Endothelial cell of umbilical vein (primary cell): ENCODE data around the gene KRT84. TPM values are rescaled to one million over a fixed set of nuclear protein-coding genes. Genes with fewer than 3 reads are reported as not detected.

Source experiments
- BruUV-seq: library from RNA; stranded (reverse); fragments of 400-500 nt; replicated peaks from 2 replicates; lab custom pipeline; 2021; lab: Mats Ljungman, UMichigan
- CTCF ChIA-PET: fragments of 300-600, 350-600 bp; sonication (Branson Sonifier 250); formaldehyde crosslinking; loops from one replicate; lab custom pipeline; 2021; ENCODE audit warnings: antibody characterized with exemption, inconsistent platforms; lab: Charles Lee
- POLR2A ChIA-PET: fragments of 300-600, 350-600 bp; sonication (Branson Sonifier 250); formaldehyde crosslinking; loops from one replicate; lab custom pipeline; 2021; ENCODE audit warnings: antibody characterized with exemption, inconsistent platforms; lab: Charles Lee
- DNase-seq: peaks from one replicate; pipeline ENCODE4 v3.0.0-alpha.2; 2011; ENCODE audit warnings: low read depth, low spot score
- FAIRE-seq: peaks from 2 replicates; lab custom pipeline; 2011; peaks lifted over from hg19 to GRCh38; lab: Jason Lieb, UNC
- H2AFZ ChIP-seq: 2 replicates; pipeline ENCODE4 v1.6.0; 2012; ENCODE audit warnings: low read depth, low read length, control low read depth, inconsistent platforms
- H3K27ac ChIP-seq: 2 replicates; pipeline ENCODE4 v1.5.1; 2011; ENCODE audit warnings: low read depth, mild to moderate bottlenecking, control low read depth, low read length, moderate library complexity; ENCODE audit not compliant: insufficient read depth
- H3K27me3 ChIP-seq, 2 experiments: 2 replicates each; pipeline versions ENCODE4 v1.6.0 to v1.6.1; 2011; ENCODE audit warnings: low read length in 2 of 2, mixed read lengths in 1 of 2; ENCODE audit not compliant: control insufficient read depth in 2 of 2, insufficient read depth in 2 of 2
- H3K36me3 ChIP-seq, 2 experiments: 2 replicates in 1 of 2; 3 replicates in 1 of 2; pipeline ENCODE4 v1.5.1; 2011; ENCODE audit warnings: low read length in 2 of 2, mild to moderate bottlenecking in 1 of 2, moderate library complexity in 1 of 2; ENCODE audit not compliant: control insufficient read depth in 2 of 2, insufficient read depth in 2 of 2; ENCODE audit errors: extremely low read depth in 1 of 2
- H3K4me1 ChIP-seq: 3 replicates; pipeline ENCODE4 v1.5.1; 2011; ENCODE audit warnings: mild to moderate bottlenecking, low read length; ENCODE audit not compliant: control insufficient read depth, insufficient read depth; ENCODE audit errors: extremely low read depth
- H3K4me2 ChIP-seq: 2 replicates; pipeline ENCODE4 v1.6.1; 2011; ENCODE audit warnings: low read length, control low read depth, mixed read lengths; ENCODE audit not compliant: insufficient read depth
- H3K4me3 ChIP-seq, 3 experiments: fragments of 200-600 bp in 1 of 3; sonication (generic), shearing (Covaris generic) in 1 of 3; replicated peaks in 1 of 3; 2 replicates each; pipeline ENCODE4 v1.5.1; 2011 to 2016; ENCODE audit warnings: control low read depth in 3 of 3, low read length in 3 of 3, mild to moderate bottlenecking in 2 of 3, inconsistent platforms in 1 of 3, low read depth in 1 of 3, moderate library complexity in 1 of 3; ENCODE audit not compliant: insufficient read depth in 1 of 3
- H3K79me2 ChIP-seq: 2 replicates; pipeline ENCODE4 v1.6.0; 2012; ENCODE audit warnings: low read length, inconsistent platforms; ENCODE audit not compliant: control insufficient read depth, insufficient read depth
- H3K9ac ChIP-seq: replicated peaks from 2 replicates; pipeline ENCODE3; 2011; ENCODE audit warnings: low read length, control low read depth; ENCODE audit not compliant: insufficient read depth; ENCODE audit errors: extremely low read depth
- H3K9me1 ChIP-seq: replicated peaks from 3 replicates; pipeline ENCODE4 v1.6.0; 2011; ENCODE audit warnings: mild to moderate bottlenecking, low read length; ENCODE audit not compliant: control insufficient read depth, insufficient read depth; ENCODE audit errors: extremely low read depth
- H3K9me3 ChIP-seq: replicated peaks from 2 replicates; pipeline ENCODE4 v1.5.1; 2012; ENCODE audit warnings: low read length, inconsistent platforms; ENCODE audit not compliant: control insufficient read depth, insufficient read depth
- H4K20me1 ChIP-seq: replicated peaks from 2 replicates; pipeline ENCODE3; 2011; ENCODE audit warnings: mild to moderate bottlenecking, low read length; ENCODE audit not compliant: control insufficient read depth, insufficient read depth; ENCODE audit errors: extremely low read depth
- EZH2 ChIP-seq: IDR thresholded peaks from 2 replicates; pipeline ENCODE4 v1.6.1; 2012; ENCODE audit warnings: borderline replicate concordance, low read depth, mild to moderate bottlenecking, moderate library complexity, low read length, inconsistent platforms; ENCODE audit not compliant: severe bottlenecking
- FOS ChIP-seq: IDR thresholded peaks from 2 replicates; pipeline ENCODE4 v1.6.1; 2011; ENCODE audit warnings: mild to moderate bottlenecking, low read length, moderate library complexity, borderline replicate concordance; ENCODE audit not compliant: insufficient read depth
- GATA2 ChIP-seq: IDR thresholded peaks from 2 replicates; pipeline ENCODE4 v1.7.0; 2011; ENCODE audit warnings: low read depth, mild to moderate bottlenecking, moderate library complexity, mixed read lengths, low read length; ENCODE audit not compliant: insufficient read length, insufficient read depth
- JUN ChIP-seq: IDR thresholded peaks from 2 replicates; pipeline ENCODE4 v1.6.1; 2011; ENCODE audit warnings: borderline replicate concordance, low read depth; ENCODE audit not compliant: insufficient read length, insufficient read depth
- MYC ChIP-seq: IDR thresholded peaks from one replicate; pipeline ENCODE4 v1.6.1; 2011; ENCODE audit warnings: mild to moderate bottlenecking, low read depth, low read length
- POLR2A ChIP-seq: IDR thresholded peaks from 2 replicates; pipeline ENCODE4 v1.6.1; 2012; ENCODE audit warnings: low read depth, mild to moderate bottlenecking, control low read depth, low read length
- POLR2AphosphoS5 ChIP-seq: IDR thresholded peaks from 2 replicates; pipeline ENCODE4 v1.6.1; 2012; ENCODE audit warnings: low read depth, mild to moderate bottlenecking, control low read depth, low read length, moderate library complexity; ENCODE audit not compliant: insufficient read depth
- dilution Hi-C: fragments of 300-500 bp; cut with MboI; formaldehyde crosslinking; loops from one replicate; pipeline ENCODE4 v1.15.0; 2019; ENCODE audit warnings: low sequenced_read_pairs; ENCODE audit not compliant: extremely low pct_ligation_motif_present
- intact Hi-C: fragments of 100-400 bp; cut with micrococcal nuclease; formaldehyde crosslinking; loops from one replicate; pipeline ENCODE4 v1.10.0; 2022
- polyA plus RNA-seq, 4 experiments: library from polyadenylated mRNA; depleted of rRNA in 3 of 4; stranded (reverse) in 3 of 4; unstranded in 1 of 4; fragments of >200 nt; gene quantifications; 2 replicates each; pipeline versions ENCODE4 v1.2.1 to v1.2.3, GENCODE V29; 2011 to 2012; ENCODE audit warnings: missing spikeins in 1 of 4
- total RNA-seq: library from RNA; stranded (reverse); gene quantifications from 2 replicates; pipeline ENCODE4 v1.2.3, GENCODE V29; 2021
- TF ChIP-seq, protein P1 (sequence below), 2 donors: IDR thresholded peaks; 1 replicate in 1 of 2; 2 replicates in 1 of 2; pipeline ENCODE4 v1.5.1; 2011; ENCODE audit warnings: low read length in 2 of 2, mild to moderate bottlenecking in 2 of 2, moderate library complexity in 2 of 2, control low read depth in 1 of 2, inconsistent platforms in 1 of 2, low read depth in 1 of 2; ENCODE audit not compliant: insufficient read depth in 1 of 2; ENCODE audit errors: extremely low read depth in 1 of 2
- TF ChIP-seq, protein P2 (sequence below): IDR thresholded peaks from 2 replicates; pipeline ENCODE4 v1.6.1; 2011; ENCODE audit not compliant: insufficient read depth, insufficient read length

The KRT84 gene
- total and polyA plus RNA-seq, 2 donors (not counting 3 experiments of a cell fraction or from before 2014, with no cell fraction given) = not detected

DNA sequence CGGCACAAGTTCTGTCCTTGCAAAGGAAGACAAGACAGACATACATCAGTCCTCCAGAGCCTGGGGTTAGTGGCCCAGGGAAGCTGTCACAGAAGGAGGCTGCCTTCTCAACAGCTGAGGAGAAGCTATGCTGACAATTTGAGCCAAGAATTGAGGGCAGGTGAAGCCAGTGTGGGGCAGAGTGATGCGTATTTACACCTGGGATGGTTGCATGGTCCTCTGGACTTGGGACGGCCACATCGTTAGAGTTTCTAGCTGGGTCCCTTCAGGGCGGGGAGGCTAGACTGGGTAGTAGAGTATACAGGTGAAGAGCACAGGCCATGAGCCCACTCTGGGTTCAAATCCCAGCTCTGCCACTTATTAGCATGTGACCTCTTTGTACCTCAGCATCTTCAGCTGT lies 34.7 kb downstream of the KRT84 start:
- ChIA-PET POLR2A (no interaction called here), CTCF (interaction anchor here (1.1 to 1.4 kb wide), 2 partner anchors 70 to 529 kb away, joined by 3 read pairs; no protein-coding TSS in a partner anchor)
- BruUV-seq = no TSS peak
- Histone ChIP-seq H2AFZ (no peak overlapping the region), H3K27ac (no peak overlapping the region), H3K27me3 (peaks cover 12 to 19% of the 10 kb centered on the region in 2 experiments), H3K79me2 (no peaks in the 10 kb centered on the region), H3K4me3 (no peak overlapping the region), H3K9ac (no peak overlapping the region), H3K9me1 (no peaks in the 10 kb centered on the region), H3K4me2 (no peak overlapping the region), H3K36me3 (no peaks in the 10 kb centered on the region), H3K9me3 (no peaks in the 10 kb centered on the region), H4K20me1 (no peaks in the 10 kb centered on the region), H3K4me1 (no peaks in the 10 kb centered on the region)
- intact Hi-C loops (no loop called here), dilution Hi-C loops (no loop called here)
- TF ChIP-seq, protein P1, sequence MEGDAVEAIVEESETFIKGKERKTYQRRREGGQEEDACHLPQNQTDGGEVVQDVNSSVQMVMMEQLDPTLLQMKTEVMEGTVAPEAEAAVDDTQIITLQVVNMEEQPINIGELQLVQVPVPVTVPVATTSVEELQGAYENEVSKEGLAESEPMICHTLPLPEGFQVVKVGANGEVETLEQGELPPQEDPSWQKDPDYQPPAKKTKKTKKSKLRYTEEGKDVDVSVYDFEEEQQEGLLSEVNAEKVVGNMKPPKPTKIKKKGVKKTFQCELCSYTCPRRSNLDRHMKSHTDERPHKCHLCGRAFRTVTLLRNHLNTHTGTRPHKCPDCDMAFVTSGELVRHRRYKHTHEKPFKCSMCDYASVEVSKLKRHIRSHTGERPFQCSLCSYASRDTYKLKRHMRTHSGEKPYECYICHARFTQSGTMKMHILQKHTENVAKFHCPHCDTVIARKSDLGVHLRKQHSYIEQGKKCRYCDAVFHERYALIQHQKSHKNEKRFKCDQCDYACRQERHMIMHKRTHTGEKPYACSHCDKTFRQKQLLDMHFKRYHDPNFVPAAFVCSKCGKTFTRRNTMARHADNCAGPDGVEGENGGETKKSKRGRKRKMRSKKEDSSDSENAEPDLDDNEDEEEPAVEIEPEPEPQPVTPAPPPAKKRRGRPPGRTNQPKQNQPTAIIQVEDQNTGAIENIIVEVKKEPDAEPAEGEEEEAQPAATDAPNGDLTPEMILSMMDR (IDR thresholded peaks at IDR 0.05; ENCODE audit: extremely low read depth in 1 of 2, insufficient read depth in 1 of 2, low read depth in 1 of 2, low read length in 2 of 2) = no peak
- no peak for TF ChIP-seq JUN
- no peak for TF ChIP-seq FOS
- TF ChIP-seq EZH2 = no peak
- TF ChIP-seq MYC = no peak
- TF ChIP-seq, protein P2, sequence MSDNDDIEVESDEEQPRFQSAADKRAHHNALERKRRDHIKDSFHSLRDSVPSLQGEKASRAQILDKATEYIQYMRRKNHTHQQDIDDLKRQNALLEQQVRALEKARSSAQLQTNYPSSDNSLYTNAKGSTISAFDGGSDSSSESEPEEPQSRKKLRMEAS = no peak
- no peak for TF ChIP-seq POLR2A
- TF ChIP-seq GATA2 = no peak
- TF ChIP-seq POLR2AphosphoS5 = no peak
- DNase-seq (no peak), FAIRE-seq (no peak)
